Bronchial epithelial cell (primary cell): Measurements from ENCODE around the gene CHD6. TPM values are rescaled to one million over a fixed set of nuclear protein-coding genes. Genes with fewer than 3 reads are reported as not detected.

ENCODE experiments used
- DNase-seq: peaks from one replicate; pipeline ENCODE4 v3.0.0-alpha.2; 2010; ENCODE audit warnings: low read depth
- FAIRE-seq: peaks from 2 replicates; lab custom pipeline; 2011; peaks lifted over from hg19 to GRCh38; lab: Jason Lieb, UNC
- H3K27me3 ChIP-seq: 2 replicates; pipeline ENCODE4 v1.5.1; 2011; ENCODE audit warnings: low read length; ENCODE audit not compliant: control insufficient read depth, insufficient read depth
- H3K36me3 ChIP-seq: 2 replicates; pipeline ENCODE4 v1.5.1; 2011; ENCODE audit warnings: low read length; ENCODE audit not compliant: control insufficient read depth, insufficient read depth
- H3K4me3 ChIP-seq: 2 replicates; pipeline ENCODE4 v1.5.1; 2011; ENCODE audit warnings: mild to moderate bottlenecking, low read depth, low read length, control low read depth
- CTCF ChIP-seq: IDR thresholded peaks from 2 replicates; pipeline ENCODE4 v1.5.1; 2011; ENCODE audit warnings: mild to moderate bottlenecking, moderate library complexity, low read length, control low read depth, inconsistent platforms; ENCODE audit not compliant: insufficient read depth, severe bottlenecking
- total RNA-seq: library from RNA; depleted of rRNA; stranded (reverse); fragments of >200 nt; gene quantifications from 2 replicates; pipeline ENCODE4 v1.2.1, GENCODE V29; 2014

CHD6 gene
- total RNA-seq, 1 donor from 2014 or later: 10.8 TPM

GRCh38 chr20:41413169-41413568 lies 205.0 kb downstream of the CHD6 start:
- TF ChIP-seq CTCF: no peak
- Histone ChIP-seq H3K36me3 (peaks cover 18% of the 10 kb centered on the region), H3K4me3 (no peak overlapping the region), H3K27me3 (no peaks in the 10 kb centered on the region)
- DNase-seq (no peak), FAIRE-seq (no peak)

GRCh38 chr20:41412324-41413120 lies 205.7 kb downstream of the CHD6 start:
- peaks cover 19% of the 10 kb centered on the region for H3K36me3 ChIP-seq
- DNase-seq (no peak), FAIRE-seq (no peak)
- H3K4me3 ChIP-seq: no peak overlapping the region
- H3K27me3 ChIP-seq: no peaks in the 10 kb centered on the region
- no peak for TF ChIP-seq CTCF

- Histone ChIP-seq H3K4me3 (no peak overlapping the region), H3K27me3 (no peaks in the 10 kb centered on the region), H3K36me3 (peaks cover 23% of the 10 kb centered on the region)
- DNase-seq (peak; percentile 39), FAIRE-seq (no peak)
- TF ChIP-seq CTCF: peak; percentile 30
Measured at GRCh38 chr20:41411391-41411847, 206.8 kb downstream of the CHD6 start.

GRCh38 chr20:41408986-41409385 lies 209.2 kb downstream of the CHD6 start:
- peaks cover 28% of the 10 kb centered on the region for H3K36me3 ChIP-seq
- TF ChIP-seq CTCF: no peak
- no peaks in the 10 kb centered on the region for H3K27me3 ChIP-seq
- DNase-seq (no peak), FAIRE-seq (no peak)
- no peak overlapping the region for H3K4me3 ChIP-seq

GRCh38 chr20:41408156-41408794 lies 209.9 kb downstream of the CHD6 start:
- Histone ChIP-seq H3K27me3 (no peaks in the 10 kb centered on the region), H3K4me3 (no peak overlapping the region), H3K36me3 (peaks cover 25% of the 10 kb centered on the region)
- DNase-seq: no peak
- no peak for FAIRE-seq
- no peak for TF ChIP-seq CTCF
